MM.1S (cell line): ENCODE measurements around the gene SPECC1L.

Experiments
- CTCF ChIP-seq: fragments of 300-600 bp; sonication (generic); IDR thresholded peaks from 2 replicates; pipeline ENCODE4 v1.5.1; 2016; ENCODE audit warnings: antibody characterized with exemption, low read length, mixed read lengths
- EZH2 ChIP-seq: fragments of 300-600 bp; sonication (generic); optimal IDR thresholded peaks from 2 replicates; pipeline ENCODE3; 2017; ENCODE audit warnings: low read depth, mild to moderate bottlenecking, antibody characterized with exemption, low read length, mixed read lengths
- EZH2phosphoT487 ChIP-seq: fragments of 300-600 bp; sonication (generic); IDR thresholded peaks from 2 replicates; pipeline ENCODE4 v1.6.1; 2018; ENCODE audit warnings: antibody characterized with exemption, low read length

GRCh38 chr22:24407278-24407665 is 136.6 kb downstream of the SPECC1L start:
- TF ChIP-seq EZH2phosphoT487, result no peak
- no peak for TF ChIP-seq CTCF
- TF ChIP-seq EZH2, result no peak
